HG02840 (cell line): Measurements from ENCODE around the gene ARMC5.
"Not testable (repeated sequence)": the region's sequence is repeated elsewhere in the genome, so short reads cannot be mapped to it uniquely, and the experiment has no call there.

Experiments used
- ATAC-seq: cut with Tn5 transposase; IDR thresholded peaks from one replicate; pipeline ENCODE4 v1.9.1; 2021; ENCODE audit warnings: mild to moderate bottlenecking, moderate library complexity, moderate number of reproducible peaks; ENCODE audit not compliant: unreplicated experiment, low FRiP score

ARMC5 gene

GRCh38 chr16:31476303-31477219, 17.3 kb downstream of the ARMC5 start:
- ATAC-seq = no peak

- no peak for ATAC-seq
Measured at GRCh38 chr16:31477220-31478216, 18.2 kb downstream of the ARMC5 start.

DNA sequence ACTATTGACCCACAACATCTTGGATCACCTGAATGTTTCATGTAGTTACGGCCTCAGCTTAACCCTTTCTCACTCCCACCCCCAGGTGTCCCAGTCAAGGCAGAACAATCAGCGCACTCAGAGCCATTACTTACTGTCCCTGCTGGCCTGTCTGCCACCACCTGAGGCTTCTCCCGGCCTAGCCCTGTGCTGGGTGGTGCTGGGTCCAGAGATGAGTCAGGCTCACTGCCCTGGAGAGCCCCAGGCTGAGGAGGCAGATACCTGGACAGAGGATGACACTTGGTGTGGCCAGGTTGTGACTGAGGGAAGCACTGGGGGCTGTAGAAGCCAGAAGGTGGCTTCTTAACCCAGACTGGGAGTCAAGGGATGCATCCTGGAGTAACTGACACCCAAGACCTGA, 19.7 kb downstream of the ARMC5 start:
- no peak for ATAC-seq

GRCh38 chr16:31479751-31480150, 20.4 kb downstream of the ARMC5 start:
- ATAC-seq = no peak

GRCh38 chr16:31480851-31481536, 21.7 kb downstream of the ARMC5 start:
- ATAC-seq = no peak

DNA sequence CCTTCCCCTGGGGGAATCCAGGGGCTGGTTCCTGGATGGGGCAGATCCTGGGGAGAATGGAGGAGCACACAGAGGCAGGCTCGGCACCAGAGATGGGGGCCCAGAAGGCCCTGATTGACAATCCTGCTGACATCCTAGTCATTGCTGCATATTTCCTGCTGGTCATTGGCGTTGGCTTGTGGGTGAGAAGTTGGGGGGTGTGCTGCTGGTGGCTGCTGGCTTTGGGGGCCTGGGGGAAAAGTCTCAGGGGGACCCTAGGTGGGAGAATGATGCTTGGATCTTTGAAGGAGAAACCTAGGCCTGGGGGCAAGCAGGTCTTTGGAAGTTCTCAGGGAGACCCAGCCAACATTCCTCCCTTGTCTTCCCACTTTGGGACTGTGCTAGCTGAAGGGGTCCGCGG, 23.8 kb downstream of the ARMC5 start, which contains the start of gene SLC5A2:
TSS of gene SLC5A2 (plus strand) at position 43 of the 400 bp plus-strand sequence. CDS start at position 57, 14 bp downstream.
- ATAC-seq = no peak

DNA sequence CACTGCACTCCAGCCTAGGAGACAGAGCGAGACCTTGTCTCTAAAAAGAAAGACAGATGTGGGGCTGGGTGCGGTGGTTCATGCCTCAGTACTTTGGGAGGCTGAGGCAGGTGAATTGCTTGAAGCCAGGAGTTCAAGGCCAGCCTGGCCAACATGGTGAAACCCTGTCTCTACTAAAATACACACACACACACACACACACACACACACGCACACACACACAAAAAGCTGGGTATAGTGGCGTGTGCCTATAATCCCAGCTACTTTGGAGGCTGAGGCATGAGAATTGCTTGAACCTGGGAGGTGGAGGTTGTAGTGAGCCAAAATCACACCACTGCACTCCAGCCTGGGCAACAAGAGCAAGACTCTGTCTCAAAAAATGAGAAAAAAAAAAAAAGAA, 24.7 kb downstream of the ARMC5 start:
- not testable (repeated sequence) for ATAC-seq

GRCh38 chr16:31484491-31485171, 25.3 kb downstream of the ARMC5 start:
- no peak for ATAC-seq

DNA sequence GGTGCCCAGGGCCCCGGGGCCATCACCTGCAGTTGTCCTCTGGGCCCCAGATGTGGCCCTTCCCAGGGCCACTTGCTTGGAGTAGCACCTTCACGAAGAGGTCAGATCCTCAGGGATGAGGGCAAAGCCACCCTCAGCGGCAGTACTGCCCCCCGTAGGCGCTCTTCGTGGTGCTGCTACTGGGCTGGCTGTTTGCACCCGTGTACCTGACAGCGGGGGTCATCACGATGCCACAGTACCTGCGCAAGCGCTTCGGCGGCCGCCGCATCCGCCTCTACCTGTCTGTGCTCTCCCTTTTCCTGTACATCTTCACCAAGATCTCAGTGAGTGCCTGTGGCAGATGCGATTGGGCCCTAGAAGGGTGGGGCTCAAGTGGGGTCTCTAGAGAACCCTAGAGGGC, 26.3 kb downstream of the ARMC5 start:
- no peak for ATAC-seq

DNA sequence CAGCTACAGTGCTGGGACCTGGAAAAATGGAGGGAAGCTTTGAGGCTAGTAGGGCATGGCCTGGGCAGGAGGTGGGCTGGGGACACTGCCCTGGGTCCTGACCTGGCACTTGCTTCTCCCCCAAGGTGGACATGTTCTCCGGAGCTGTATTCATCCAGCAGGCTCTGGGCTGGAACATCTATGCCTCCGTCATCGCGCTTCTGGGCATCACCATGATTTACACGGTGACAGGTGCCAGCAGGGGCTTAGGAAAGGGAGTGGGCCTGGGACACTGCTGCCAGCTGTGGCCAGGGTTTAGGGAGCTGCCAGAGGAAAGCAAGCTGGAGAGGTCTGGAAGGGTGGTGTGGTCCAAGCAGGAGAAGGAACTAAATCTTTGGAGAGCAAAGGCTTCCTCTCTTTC, 26.7 kb downstream of the ARMC5 start:
- no peak for ATAC-seq

- no peak for ATAC-seq
Measured at GRCh38 chr16:31487071-31487719, 27.9 kb downstream of the ARMC5 start.

- ATAC-seq = no peak
Measured at GRCh38 chr16:31487720-31488467, 28.6 kb downstream of the ARMC5 start.

DNA sequence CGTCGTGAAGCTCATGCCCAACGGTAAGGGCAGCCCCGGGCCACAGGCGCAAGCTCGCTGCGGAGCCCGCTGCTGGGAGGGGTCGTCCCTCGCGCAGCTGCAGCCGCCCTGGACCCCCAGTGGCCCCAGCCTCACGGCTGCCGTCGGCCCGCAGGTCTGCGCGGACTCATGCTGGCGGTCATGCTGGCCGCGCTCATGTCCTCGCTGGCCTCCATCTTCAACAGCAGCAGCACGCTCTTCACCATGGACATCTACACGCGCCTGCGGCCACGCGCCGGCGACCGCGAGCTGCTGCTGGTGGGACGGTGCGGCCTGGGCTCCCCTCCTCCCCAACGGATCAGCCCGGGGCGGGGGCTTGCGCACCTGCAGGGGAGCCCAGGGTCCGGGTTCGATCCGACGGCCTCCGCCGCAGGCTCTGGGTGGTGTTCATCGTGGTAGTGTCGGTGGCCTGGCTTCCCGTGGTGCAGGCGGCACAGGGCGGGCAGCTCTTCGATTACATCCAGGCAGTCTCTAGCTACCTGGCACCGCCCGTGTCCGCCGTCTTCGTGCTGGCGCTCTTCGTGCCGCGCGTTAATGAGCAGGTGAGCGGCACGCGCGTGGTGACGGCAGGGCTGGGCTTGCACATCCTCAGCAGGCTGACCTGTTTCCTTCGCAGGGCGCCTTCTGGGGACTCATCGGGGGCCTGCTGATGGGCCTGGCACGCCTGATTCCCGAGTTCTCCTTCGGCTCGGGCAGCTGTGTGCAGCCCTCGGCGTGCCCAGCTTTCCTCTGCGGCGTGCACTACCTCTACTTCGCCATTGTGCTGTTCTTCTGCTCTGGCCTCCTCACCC, 29.4 kb downstream of the ARMC5 start:
- ATAC-seq = no peak

DNA sequence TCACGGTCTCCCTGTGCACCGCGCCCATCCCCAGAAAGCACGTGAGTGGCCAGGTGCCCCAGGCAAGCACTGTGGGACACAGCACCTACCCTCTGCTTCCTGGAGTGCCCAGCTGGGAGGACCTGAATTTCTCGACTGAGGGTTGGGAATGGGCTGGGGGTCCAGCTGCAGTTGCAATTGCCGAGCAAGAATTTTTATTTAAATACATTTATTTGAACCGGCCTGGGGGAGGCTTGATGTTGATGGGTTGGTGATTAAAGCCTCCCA, 29.9 kb downstream of the ARMC5 start:
- ATAC-seq = no peak

DNA sequence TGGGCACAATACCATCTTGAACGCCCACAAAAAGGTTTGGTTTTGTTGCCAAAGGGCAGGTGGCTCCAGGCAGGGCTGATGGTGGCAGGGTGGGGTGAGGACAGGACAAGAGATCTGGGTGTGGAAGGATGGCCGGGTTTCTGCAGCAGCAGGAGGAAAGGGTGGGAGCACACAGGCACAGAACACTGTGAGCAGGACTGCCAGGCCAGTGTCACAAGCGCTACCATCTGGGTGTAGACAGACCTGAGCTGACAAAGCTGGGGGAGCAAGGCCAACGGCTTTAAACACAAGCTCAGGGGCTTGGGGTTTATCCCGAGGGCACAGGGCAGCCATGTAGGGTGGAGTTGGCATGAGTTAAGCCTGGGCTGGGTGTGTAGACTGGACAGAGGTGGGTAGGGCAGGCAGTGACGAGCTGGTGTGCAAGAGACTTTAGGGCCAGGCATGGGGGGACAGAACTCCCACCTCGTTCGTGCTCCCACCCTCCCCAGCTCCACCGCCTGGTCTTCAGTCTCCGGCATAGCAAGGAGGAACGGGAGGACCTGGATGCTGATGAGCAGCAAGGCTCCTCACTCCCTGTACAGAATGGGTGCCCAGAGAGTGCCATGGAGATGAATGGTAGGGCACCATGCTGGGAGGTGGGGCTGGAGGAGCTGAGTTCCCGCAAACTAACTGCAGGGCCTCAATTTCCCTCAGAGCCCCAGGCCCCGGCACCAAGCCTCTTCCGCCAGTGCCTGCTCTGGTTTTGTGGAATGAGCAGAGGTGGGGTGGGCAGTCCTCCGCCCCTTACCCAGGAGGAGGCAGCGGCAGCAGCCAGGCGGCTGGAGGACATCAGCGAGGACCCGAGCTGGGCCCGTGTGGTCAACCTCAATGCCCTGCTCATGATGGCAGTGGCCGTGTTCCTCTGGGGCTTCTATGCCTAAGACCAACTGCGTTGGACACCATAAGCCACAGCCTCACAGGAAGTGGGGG, 30.6 kb downstream of the ARMC5 start:
- ATAC-seq = no peak

- no peak for ATAC-seq
Measured at GRCh38 chr16:31491778-31492418, 32.6 kb downstream of the ARMC5 start.
